22Rv1 (cell line): ENCODE measurements around the gene PC.

Experiments used
- ZFX ChIP-seq: fragments of 450-650 bp; IDR thresholded peaks from 2 replicates; pipeline ENCODE4 v1.6.1; 2017; ENCODE audit warnings: antibody characterized with exemption, borderline replicate concordance
- TF ChIP-seq, protein P1 (sequence below): fragments of 450-650 bp; IDR thresholded peaks from 2 replicates; pipeline ENCODE4 v1.5.1; 2017; ENCODE audit warnings: mild to moderate bottlenecking

DNA sequence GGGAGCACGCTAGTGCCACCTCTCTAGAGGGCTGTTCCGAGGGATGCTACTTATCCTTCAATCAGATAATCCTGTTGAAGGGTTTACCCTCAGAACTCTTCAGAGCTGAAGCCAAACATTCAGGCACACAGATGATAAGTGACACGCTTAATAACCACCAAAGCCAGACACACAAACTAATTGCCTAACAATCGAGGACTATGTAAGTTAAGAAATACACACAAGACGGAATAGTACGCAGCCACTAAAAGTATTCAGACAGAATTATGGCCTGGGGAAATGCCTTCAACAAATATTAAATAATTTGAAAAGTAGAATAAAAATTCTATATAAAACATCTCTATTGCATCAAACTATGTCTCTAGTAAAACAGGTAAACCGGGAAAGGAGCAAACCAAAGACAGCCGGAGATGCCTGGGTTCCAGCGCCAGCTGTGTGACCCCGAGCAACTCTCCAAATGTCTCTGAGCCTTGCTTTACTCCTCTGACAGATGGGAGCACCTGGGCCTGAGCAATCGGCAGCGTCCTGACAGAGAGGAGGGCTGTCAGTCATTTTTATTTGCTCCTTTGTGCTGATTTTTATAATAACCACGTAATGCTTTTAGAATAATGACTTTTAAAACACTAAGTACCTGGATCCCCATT, 90.0 kb downstream of the PC start:
- TF ChIP-seq, protein P1, sequence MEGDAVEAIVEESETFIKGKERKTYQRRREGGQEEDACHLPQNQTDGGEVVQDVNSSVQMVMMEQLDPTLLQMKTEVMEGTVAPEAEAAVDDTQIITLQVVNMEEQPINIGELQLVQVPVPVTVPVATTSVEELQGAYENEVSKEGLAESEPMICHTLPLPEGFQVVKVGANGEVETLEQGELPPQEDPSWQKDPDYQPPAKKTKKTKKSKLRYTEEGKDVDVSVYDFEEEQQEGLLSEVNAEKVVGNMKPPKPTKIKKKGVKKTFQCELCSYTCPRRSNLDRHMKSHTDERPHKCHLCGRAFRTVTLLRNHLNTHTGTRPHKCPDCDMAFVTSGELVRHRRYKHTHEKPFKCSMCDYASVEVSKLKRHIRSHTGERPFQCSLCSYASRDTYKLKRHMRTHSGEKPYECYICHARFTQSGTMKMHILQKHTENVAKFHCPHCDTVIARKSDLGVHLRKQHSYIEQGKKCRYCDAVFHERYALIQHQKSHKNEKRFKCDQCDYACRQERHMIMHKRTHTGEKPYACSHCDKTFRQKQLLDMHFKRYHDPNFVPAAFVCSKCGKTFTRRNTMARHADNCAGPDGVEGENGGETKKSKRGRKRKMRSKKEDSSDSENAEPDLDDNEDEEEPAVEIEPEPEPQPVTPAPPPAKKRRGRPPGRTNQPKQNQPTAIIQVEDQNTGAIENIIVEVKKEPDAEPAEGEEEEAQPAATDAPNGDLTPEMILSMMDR = no peak
- TF ChIP-seq ZFX = no peak
